Measurements from ENCODE around the gene PDCD6IP.
"Not testable (repeated sequence)": the region's sequence is repeated elsewhere in the genome, so short reads cannot be mapped to it uniquely, and the experiment has no call there.

PDCD6IP gene

GRCh38 chr3:33826206-33826605, 27.8 kb downstream of the PDCD6IP start:
- H3K4me3 ChIP-seq (ENCODE audit: low read length) = no peak overlapping the region
- no peak overlapping the region for H3K27ac ChIP-seq (ENCODE audit: low read depth, low read length)
- 86% methylated on average over 1 of the region's 1 CpG for WGBS
- peaks cover 10% of the 10 kb centered on the region; the same call in 1 of the 2 replicates for H3K4me1 ChIP-seq (ENCODE audit: insufficient read depth, low read length)
- H3K9ac ChIP-seq (ENCODE audit: low read depth, low read length) = no peak overlapping the region
- H3K27me3 ChIP-seq (ENCODE audit: insufficient read depth, low read length) = no peaks in the 10 kb centered on the region
- H3K9me3 ChIP-seq (ENCODE audit: insufficient read depth, low read depth, low read length) = no peaks in the 10 kb centered on the region
- peaks cover 63% of the 10 kb centered on the region for H3K36me3 ChIP-seq (ENCODE audit: insufficient read depth, low read length)

GRCh38 chr3:33826688-33827087, 28.3 kb downstream of the PDCD6IP start:
- H3K9ac ChIP-seq (ENCODE audit: low read depth, low read length) = no peak overlapping the region
- H3K4me3 ChIP-seq (ENCODE audit: low read length) = no peak overlapping the region
- no peak overlapping the region for H3K27ac ChIP-seq (ENCODE audit: low read depth, low read length)
- no peaks in the 10 kb centered on the region for H3K9me3 ChIP-seq (ENCODE audit: insufficient read depth, low read depth, low read length)
- no peaks in the 10 kb centered on the region for H3K27me3 ChIP-seq (ENCODE audit: insufficient read depth, low read length)
- H3K4me1 ChIP-seq (ENCODE audit: insufficient read depth, low read length) = peaks cover 10% of the 10 kb centered on the region; the same call in 1 of the 2 replicates
- no CpG with 5 or more reads among the region's 1 CpG for WGBS
- peaks cover 62% of the 10 kb centered on the region for H3K36me3 ChIP-seq (ENCODE audit: insufficient read depth, low read length)

- Histone ChIP-seq H3K9me3 (ENCODE audit: insufficient read depth, low read depth, low read length) (no peaks in the 10 kb centered on the region), H3K27ac (ENCODE audit: low read depth, low read length) (no peak overlapping the region), H3K27me3 (ENCODE audit: insufficient read depth, low read length) (no peaks in the 10 kb centered on the region), H3K36me3 (ENCODE audit: insufficient read depth, low read length) (peaks cover 43% of the 10 kb centered on the region), H3K4me1 (ENCODE audit: insufficient read depth, low read length) (peaks cover 20% of the 10 kb centered on the region), H3K9ac (ENCODE audit: low read depth, low read length) (no peak overlapping the region), H3K4me3 (ENCODE audit: low read length) (no peak overlapping the region)
- WGBS = 89% methylated on average over 2 of the region's 2 CpGs
Observed at GRCh38 chr3:33829720-33830119, 31.3 kb downstream of the PDCD6IP start.

GRCh38 chr3:33831053-33831452, 32.6 kb downstream of the PDCD6IP start:
- Histone ChIP-seq H3K4me1 (ENCODE audit: insufficient read depth, low read length) (peaks cover 13% of the 10 kb centered on the region), H3K9me3 (ENCODE audit: insufficient read depth, low read depth, low read length) (no peaks in the 10 kb centered on the region), H3K4me3 (ENCODE audit: low read length) (no peak overlapping the region), H3K36me3 (ENCODE audit: insufficient read depth, low read length) (peaks cover 42% of the 10 kb centered on the region), H3K27me3 (ENCODE audit: insufficient read depth, low read length) (no peaks in the 10 kb centered on the region), H3K27ac (ENCODE audit: low read depth, low read length) (no peak overlapping the region), H3K9ac (ENCODE audit: low read depth, low read length) (no peak overlapping the region)

GRCh38 chr3:33833408-33834095, 35.1 kb downstream of the PDCD6IP start:
- Histone ChIP-seq H3K9me3 (ENCODE audit: insufficient read depth, low read depth, low read length) (no peaks in the 10 kb centered on the region), H3K4me1 (ENCODE audit: insufficient read depth, low read length) (peaks cover 13% of the 10 kb centered on the region), H3K27ac (ENCODE audit: low read depth, low read length) (no peak overlapping the region), H3K9ac (ENCODE audit: low read depth, low read length) (no peak overlapping the region), H3K4me3 (ENCODE audit: low read length) (no peak overlapping the region), H3K27me3 (ENCODE audit: insufficient read depth, low read length) (no peaks in the 10 kb centered on the region), H3K36me3 (ENCODE audit: insufficient read depth, low read length) (peaks cover 33% of the 10 kb centered on the region)
- 92% methylated on average over 1 of the region's 1 CpG for WGBS

GRCh38 chr3:33834096-33834453, 35.6 kb downstream of the PDCD6IP start:
- H3K4me3 ChIP-seq (ENCODE audit: low read length) = no peak overlapping the region
- H3K9me3 ChIP-seq (ENCODE audit: insufficient read depth, low read depth, low read length) = no peaks in the 10 kb centered on the region
- H3K9ac ChIP-seq (ENCODE audit: low read depth, low read length) = no peak overlapping the region
- peaks cover 31% of the 10 kb centered on the region for H3K36me3 ChIP-seq (ENCODE audit: insufficient read depth, low read length)
- H3K4me1 ChIP-seq (ENCODE audit: insufficient read depth, low read length) = peaks cover 13% of the 10 kb centered on the region
- H3K27ac ChIP-seq (ENCODE audit: low read depth, low read length) = no peak overlapping the region
- WGBS = 75% methylated on average over 1 of the region's 3 CpGs
- no peaks in the 10 kb centered on the region for H3K27me3 ChIP-seq (ENCODE audit: insufficient read depth, low read length)

- not testable (repeated sequence) for H3K9me3 ChIP-seq (ENCODE audit: insufficient read depth, low read depth, low read length); H3K9ac ChIP-seq (ENCODE audit: low read depth, low read length); H3K27me3 ChIP-seq (ENCODE audit: insufficient read depth, low read length); H3K4me3 ChIP-seq (ENCODE audit: low read length); H3K27ac ChIP-seq (ENCODE audit: low read depth, low read length)
- Histone ChIP-seq H3K36me3 (ENCODE audit: insufficient read depth, low read length) (peaks cover 34% of the 10 kb centered on the region), H3K4me1 (ENCODE audit: insufficient read depth, low read length) (peaks cover 13% of the 10 kb centered on the region)
- 98% methylated on average over 3 of the region's 3 CpGs for WGBS
Observed at GRCh38 chr3:33837182-33837581, 38.8 kb downstream of the PDCD6IP start.

GRCh38 chr3:33839283-33839682, 40.9 kb downstream of the PDCD6IP start:
- peaks cover under 1% of the 10 kb centered on the region; the same call in 1 of the 2 replicates for H3K4me1 ChIP-seq (ENCODE audit: insufficient read depth, low read length)
- no peaks in the 10 kb centered on the region for H3K9me3 ChIP-seq (ENCODE audit: insufficient read depth, low read depth, low read length)
- H3K4me3 ChIP-seq (ENCODE audit: low read length) = no peak overlapping the region
- H3K36me3 ChIP-seq (ENCODE audit: insufficient read depth, low read length) = peaks cover 44% of the 10 kb centered on the region
- H3K9ac ChIP-seq (ENCODE audit: low read depth, low read length) = no peak overlapping the region
- WGBS = 97% methylated on average over 2 of the region's 3 CpGs
- H3K27me3 ChIP-seq (ENCODE audit: insufficient read depth, low read length) = no peaks in the 10 kb centered on the region
- no peak overlapping the region for H3K27ac ChIP-seq (ENCODE audit: low read depth, low read length)

GRCh38 chr3:33840179-33840578, 41.7 kb downstream of the PDCD6IP start:
- Histone ChIP-seq H3K9me3 (ENCODE audit: insufficient read depth, low read depth, low read length) (no peaks in the 10 kb centered on the region), H3K9ac (ENCODE audit: low read depth, low read length) (no peak overlapping the region), H3K4me1 (ENCODE audit: insufficient read depth, low read length) (no peaks in the 10 kb centered on the region), H3K27ac (ENCODE audit: low read depth, low read length) (no peak overlapping the region), H3K36me3 (ENCODE audit: insufficient read depth, low read length) (peaks cover 51% of the 10 kb centered on the region), H3K27me3 (ENCODE audit: insufficient read depth, low read length) (no peaks in the 10 kb centered on the region), H3K4me3 (ENCODE audit: low read length) (no peak overlapping the region)
- WGBS = 96% methylated on average over 2 of the region's 2 CpGs

- Histone ChIP-seq H3K36me3 (ENCODE audit: insufficient read depth, low read length) (peaks cover 26% of the 10 kb centered on the region), H3K27me3 (ENCODE audit: insufficient read depth, low read length) (no peaks in the 10 kb centered on the region), H3K4me1 (ENCODE audit: insufficient read depth, low read length) (peaks cover 19% of the 10 kb centered on the region), H3K9ac (ENCODE audit: low read depth, low read length) (no peak overlapping the region), H3K4me3 (ENCODE audit: low read length) (no peak overlapping the region), H3K9me3 (ENCODE audit: insufficient read depth, low read depth, low read length) (no peaks in the 10 kb centered on the region), H3K27ac (ENCODE audit: low read depth, low read length) (no peak overlapping the region)
- 72% methylated on average over 10 of the region's 10 CpGs for WGBS
Observed at GRCh38 chr3:33848624-33849347, 50.4 kb downstream of the PDCD6IP start.

- H3K4me3 ChIP-seq (ENCODE audit: low read length); H3K9me3 ChIP-seq (ENCODE audit: insufficient read depth, low read depth, low read length); H3K27me3 ChIP-seq (ENCODE audit: insufficient read depth, low read length); H3K27ac ChIP-seq (ENCODE audit: low read depth, low read length); H3K9ac ChIP-seq (ENCODE audit: low read depth, low read length): not testable (repeated sequence)
- Histone ChIP-seq H3K36me3 (ENCODE audit: insufficient read depth, low read length) (peaks cover 21% of the 10 kb centered on the region), H3K4me1 (ENCODE audit: insufficient read depth, low read length) (peaks cover 33% of the 10 kb centered on the region)
- WGBS = no CpG with 5 or more reads among the region's 3 CpGs
Observed at GRCh38 chr3:33850599-33850998, 52.2 kb downstream of the PDCD6IP start.

All from HUES64 (cell line).